H1 (cell line): ENCODE results near the gene PDHX. TPM values are rescaled to one million over a fixed set of nuclear protein-coding genes. Genes with fewer than 3 reads are reported as not detected.

Experiments
- CTCF ChIA-PET: fragments of 300-600 bp; sonication (Branson Sonifier 250); formaldehyde crosslinking; loops from one replicate; lab custom pipeline; 2021; ENCODE audit not compliant: partially characterized antibody; lab: Charles Lee
- POLR2A ChIA-PET: fragments of 300-600 bp; sonication (Branson Sonifier 250); formaldehyde crosslinking; loops from one replicate; lab custom pipeline; 2021; ENCODE audit warnings: inconsistent platforms; ENCODE audit not compliant: partially characterized antibody; lab: Charles Lee
- DNase-seq, 2 experiments: peaks; one replicate each; pipeline versions ENCODE4 v3.0.0 to v3.0.0-alpha.2; 2010 to 2022; ENCODE audit warnings: low spot score in 2 of 2, low read depth in 1 of 2, mixed read lengths in 1 of 2
- FAIRE-seq: peaks from 2 replicates; lab custom pipeline; 2011; peaks lifted over from hg19 to GRCh38; lab: Jason Lieb, UNC
- H2AFZ ChIP-seq: 2 replicates; pipeline ENCODE4 v1.8.1; 2012; ENCODE audit warnings: low read length, inconsistent platforms
- H2AK5ac ChIP-seq: 2 replicates; pipeline ENCODE4 v1.6.1; 2013; ENCODE audit warnings: low read depth, low read length
- H2BK120ac ChIP-seq: replicated peaks from 2 replicates; pipeline ENCODE3; 2013; ENCODE audit warnings: low read depth, low read length, inconsistent platforms
- H2BK12ac ChIP-seq: 2 replicates; pipeline ENCODE4 v1.6.1; 2013; ENCODE audit warnings: low read depth, low read length
- H2BK15ac ChIP-seq: 2 replicates; pipeline ENCODE4 v1.6.1; 2013; ENCODE audit warnings: low read length
- H2BK20ac ChIP-seq: 2 replicates; pipeline ENCODE4 v1.6.1; 2013; ENCODE audit warnings: low read length
- H2BK5ac ChIP-seq: 2 replicates; pipeline ENCODE4 v1.6.1; 2013; ENCODE audit warnings: low read depth, low read length
- H3K14ac ChIP-seq: 2 replicates; pipeline ENCODE4 v1.6.1; 2013; ENCODE audit warnings: inconsistent platforms; ENCODE audit not compliant: insufficient read length
- H3K18ac ChIP-seq: 2 replicates; pipeline ENCODE4 v1.6.1; 2013; ENCODE audit warnings: low read length; ENCODE audit errors: extremely low read depth
- H3K23ac ChIP-seq: 2 replicates; pipeline ENCODE4 v1.6.1; 2013; ENCODE audit warnings: inconsistent platforms; ENCODE audit not compliant: insufficient read length
- H3K23me2 ChIP-seq: 2 replicates; pipeline ENCODE4 v1.6.1; 2013; ENCODE audit warnings: low read depth, low read length
- H3K27ac ChIP-seq: 2 replicates; pipeline ENCODE4 v1.6.1; 2011; ENCODE audit warnings: low read depth, low read length, inconsistent platforms
- H3K27me3 ChIP-seq, 4 experiments: replicated peaks in 1 of 4; 1 replicate in 1 of 4; 2 replicates in 3 of 4; pipeline versions ENCODE4 v1.6.1 to v1.8.1; 2011 to 2013; ENCODE audit warnings: low read length in 3 of 4, mild to moderate bottlenecking in 3 of 4, inconsistent platforms in 2 of 4, mixed read lengths in 2 of 4, moderate library complexity in 1 of 4; ENCODE audit not compliant: control insufficient read depth in 3 of 4, insufficient read depth in 3 of 4; ENCODE audit errors: extremely low read depth in 1 of 4
- H3K36me3 ChIP-seq, 4 experiments: 2 replicates each; pipeline versions ENCODE4 v1.6.1 to v1.8.1; 2011 to 2013; ENCODE audit warnings: mild to moderate bottlenecking in 4 of 4, low read length in 3 of 4, moderate library complexity in 2 of 4, control low read depth in 1 of 4, inconsistent platforms in 1 of 4; ENCODE audit not compliant: insufficient read depth in 4 of 4, control insufficient read depth in 2 of 4
- H3K4ac ChIP-seq: replicated peaks from 2 replicates; pipeline ENCODE3; 2013; ENCODE audit warnings: low read length, low read depth, mixed read lengths, inconsistent platforms; ENCODE audit not compliant: insufficient read length
- H3K4me1 ChIP-seq, 4 experiments: replicated peaks in 1 of 4; 1 replicate in 1 of 4; 2 replicates in 3 of 4; pipeline versions ENCODE4 v1.6.1 to v1.8.1; 2011 to 2013; ENCODE audit warnings: low read length in 3 of 4, inconsistent platforms in 2 of 4, mixed read lengths in 1 of 4; ENCODE audit not compliant: insufficient read depth in 4 of 4, control insufficient read depth in 3 of 4
- H3K4me2 ChIP-seq, 2 experiments: 2 replicates each; pipeline versions ENCODE4 v1.6.1 to v1.8.1; 2011 to 2013; ENCODE audit warnings: low read depth in 2 of 2, low read length in 2 of 2, control low read depth in 1 of 2, inconsistent platforms in 1 of 2, mild to moderate bottlenecking in 1 of 2; ENCODE audit not compliant: insufficient read depth in 1 of 2
- H3K4me3 ChIP-seq, 4 experiments: fragments of 200-600, 300-600 bp in 1 of 4; sonication (generic), shearing (Covaris generic), sonication (Bioruptor Twin) in 1 of 4; 2 replicates each; pipeline versions ENCODE4 v1.5.1 to v1.8.1; 2011 to 2016; ENCODE audit warnings: low read length in 4 of 4, low read depth in 3 of 4, control low read depth in 2 of 4, inconsistent platforms in 2 of 4, mild to moderate bottlenecking in 2 of 4, mixed read lengths in 1 of 4, moderate library complexity in 1 of 4; ENCODE audit not compliant: insufficient read depth in 2 of 4; ENCODE audit errors: extremely low read depth in 1 of 4
- H3K56ac ChIP-seq: replicated peaks from 2 replicates; pipeline ENCODE3; 2013; ENCODE audit warnings: low read depth, mild to moderate bottlenecking, mixed read lengths, low read length, inconsistent platforms; ENCODE audit not compliant: insufficient read length
- H3K79me1 ChIP-seq: 2 replicates; pipeline ENCODE4 v1.6.1; 2013; ENCODE audit warnings: low read depth, low read length, control low read depth
- H3K79me2 ChIP-seq, 2 experiments: 2 replicates each; pipeline versions ENCODE4 v1.6.1 to v1.8.1; 2012 to 2013; ENCODE audit warnings: low read length in 2 of 2, mild to moderate bottlenecking in 2 of 2, inconsistent platforms in 1 of 2; ENCODE audit not compliant: insufficient read depth in 2 of 2, control insufficient read depth in 1 of 2
- H3K9ac ChIP-seq, 4 experiments: replicated peaks in 1 of 4; 1 replicate in 1 of 4; 2 replicates in 3 of 4; pipeline versions ENCODE4 v1.6.1 to v1.8.1; 2011 to 2013; ENCODE audit warnings: low read depth in 3 of 4, low read length in 3 of 4, control low read depth in 2 of 4, mild to moderate bottlenecking in 2 of 4, moderate library complexity in 2 of 4, inconsistent platforms in 1 of 4; ENCODE audit errors: extremely low read depth in 1 of 4
- H3K9me3 ChIP-seq, 2 experiments: 2 replicates each; pipeline versions ENCODE4 v1.6.1 to v1.8.1; 2012 to 2013; ENCODE audit warnings: mild to moderate bottlenecking in 2 of 2, moderate library complexity in 2 of 2, control low read depth in 1 of 2, inconsistent platforms in 1 of 2, low read depth in 1 of 2, low read length in 1 of 2, mixed read lengths in 1 of 2; ENCODE audit not compliant: insufficient read depth in 2 of 2
- H4K20me1 ChIP-seq, 2 experiments: replicated peaks in 1 of 2; 2 replicates each; pipeline versions ENCODE3 to v1.8.1; 2011 to 2013; ENCODE audit warnings: inconsistent platforms in 2 of 2, low read length in 2 of 2, mild to moderate bottlenecking in 1 of 2; ENCODE audit not compliant: insufficient read depth in 2 of 2, control insufficient read depth in 1 of 2
- H4K5ac ChIP-seq: 2 replicates; pipeline ENCODE4 v1.6.1; 2013; ENCODE audit warnings: low read length, low read depth, mixed read lengths, inconsistent platforms; ENCODE audit not compliant: insufficient read length
- H4K8ac ChIP-seq: 2 replicates; pipeline ENCODE4 v1.8.0; 2013; ENCODE audit warnings: mild to moderate bottlenecking, moderate library complexity, low read length, inconsistent platforms; ENCODE audit not compliant: insufficient read depth; ENCODE audit errors: extremely low read depth
- H4K91ac ChIP-seq: replicated peaks from 2 replicates; pipeline ENCODE3; 2013; ENCODE audit warnings: low read length, mixed read lengths, inconsistent platforms; ENCODE audit not compliant: insufficient read length
- KDM1A ChIP-seq: fragments of 200-600, 300-600 bp; sonication (generic); IDR thresholded peaks from 2 replicates; pipeline ENCODE4 v1.7.1; 2016; ENCODE audit warnings: mild to moderate bottlenecking, low read length, borderline replicate concordance
- WGBS, 2 experiments: shearing (Covaris generic) in 1 of 2; methylation state at CpG; one replicate each; pipeline versions ENCODE4 v1.1.6 to v1.1.7; 2013 to 2015; ENCODE audit warnings: low lambda C conversion rate in 2 of 2, mixed read lengths in 2 of 2, inconsistent platforms in 1 of 2, low coverage in 1 of 2, missing lambda C conversion rate in 1 of 2; ENCODE audit not compliant: insufficient replicate concordance in 2 of 2, insufficient coverage in 1 of 2, insufficient read length in 1 of 2; ENCODE audit errors: extremely low coverage in 1 of 2, missing lambda C conversion rate in 1 of 2; 5-methylcytosine and 5-hydroxymethylcytosine counted together
- polyA plus RNA-seq, 7 experiments: library from polyadenylated mRNA; depleted of rRNA in 3 of 7; stranded (reverse) in 5 of 7; unstranded in 2 of 7; fragments of >200 nt in 5 of 7; fragments of 200-250 nt in 2 of 7; gene quantifications; 1 replicate in 5 of 7; 2 replicates in 1 of 7; 4 replicates in 1 of 7; pipeline versions ENCODE4 v1.2.1 to v1.2.3, GENCODE V29; 2011 to 2013; ENCODE audit warnings: missing spikeins in 2 of 7, mixed read lengths in 2 of 7
- total RNA-seq: library from RNA; stranded (reverse); fragmentation: NEBNext Ultra II Directional; extraction: Animal tissue kit (Norgen Biotek cat#: 25700); gene quantifications from 2 replicates; pipeline ENCODE4 v1.2.1, GENCODE V29; 2021

Gene PDHX
- total and polyA plus RNA-seq, 2 of the 8 experiments (the other 6 are each of a cell fraction or from before 2014, with no cell fraction given), result 12.4 to 51.9 TPM

- H3K14ac ChIP-seq, result no peak overlapping the region
- peaks cover 0 to 6% (median 3%) of the 10 kb centered on the region in 4 experiments; a peak in 4 of 7 replicates for H3K4me1 ChIP-seq
- no peak overlapping the region for H2BK15ac ChIP-seq
- peaks cover 0 to 2% (median 0%) of the 10 kb centered on the region in 4 experiments; a peak in 1 of 7 replicates for H3K27me3 ChIP-seq
- H3K79me2 ChIP-seq, result no peaks in the 10 kb centered on the region
- WGBS, 2 experiments, result 94% methylated on average over 4 of the region's 4 CpGs; no CpG with 5 or more reads in 1 of the 2 experiments
- H4K5ac ChIP-seq, result no peak overlapping the region
- no peak overlapping the region for H2AFZ ChIP-seq
- H2AK5ac ChIP-seq, result no peak overlapping the region
- no peak overlapping the region for H3K4ac ChIP-seq
- H4K8ac ChIP-seq, result no peak overlapping the region
- H3K18ac ChIP-seq, result no peak overlapping the region
- H3K27ac ChIP-seq, result no peak overlapping the region
- H4K20me1 ChIP-seq, result no peaks in the 10 kb centered on the region
- no peak overlapping the region for H2BK12ac ChIP-seq
- no peak overlapping the region for H3K4me3 ChIP-seq
- TF ChIP-seq KDM1A, result no peak
- DNase-seq (no peak), FAIRE-seq (no peak)
- no peaks in the 10 kb centered on the region for H3K36me3 ChIP-seq
- ChIA-PET POLR2A (no interaction called here), CTCF (interaction anchor here (0.5 to 1.0 kb wide), 6 partner anchors 14 to 1359 kb away, joined by 3 to 4 read pairs (median 3); no protein-coding TSS in a partner anchor)
- no peak overlapping the region for H4K91ac ChIP-seq
- no peaks in the 10 kb centered on the region for H3K79me1 ChIP-seq
- no peak overlapping the region for H3K9ac ChIP-seq
- H3K4me2 ChIP-seq, result no peak overlapping the region
- H3K56ac ChIP-seq, result no peak overlapping the region
- H3K23ac ChIP-seq, result no peak overlapping the region
- no peaks in the 10 kb centered on the region for H3K9me3 ChIP-seq
- no peak overlapping the region for H2BK20ac ChIP-seq
- no peaks in the 10 kb centered on the region for H3K23me2 ChIP-seq
- H2BK120ac ChIP-seq, result no peak overlapping the region
- H2BK5ac ChIP-seq, result no peak overlapping the region
Measured at GRCh38 chr11:35016916-35017315, 100.5 kb downstream of the PDHX start.
